ENCODE results near the gene PBX3. TPM values are rescaled to one million over a fixed set of nuclear protein-coding genes. Genes with fewer than 3 reads are reported as not detected.

Gene PBX3
- total and polyA plus RNA-seq, 9 of the 15 experiments (the other 6 are each of a cell fraction or from before 2014, with no cell fraction given): 0.14 to 5.8 (median 0.92) TPM

DNA sequence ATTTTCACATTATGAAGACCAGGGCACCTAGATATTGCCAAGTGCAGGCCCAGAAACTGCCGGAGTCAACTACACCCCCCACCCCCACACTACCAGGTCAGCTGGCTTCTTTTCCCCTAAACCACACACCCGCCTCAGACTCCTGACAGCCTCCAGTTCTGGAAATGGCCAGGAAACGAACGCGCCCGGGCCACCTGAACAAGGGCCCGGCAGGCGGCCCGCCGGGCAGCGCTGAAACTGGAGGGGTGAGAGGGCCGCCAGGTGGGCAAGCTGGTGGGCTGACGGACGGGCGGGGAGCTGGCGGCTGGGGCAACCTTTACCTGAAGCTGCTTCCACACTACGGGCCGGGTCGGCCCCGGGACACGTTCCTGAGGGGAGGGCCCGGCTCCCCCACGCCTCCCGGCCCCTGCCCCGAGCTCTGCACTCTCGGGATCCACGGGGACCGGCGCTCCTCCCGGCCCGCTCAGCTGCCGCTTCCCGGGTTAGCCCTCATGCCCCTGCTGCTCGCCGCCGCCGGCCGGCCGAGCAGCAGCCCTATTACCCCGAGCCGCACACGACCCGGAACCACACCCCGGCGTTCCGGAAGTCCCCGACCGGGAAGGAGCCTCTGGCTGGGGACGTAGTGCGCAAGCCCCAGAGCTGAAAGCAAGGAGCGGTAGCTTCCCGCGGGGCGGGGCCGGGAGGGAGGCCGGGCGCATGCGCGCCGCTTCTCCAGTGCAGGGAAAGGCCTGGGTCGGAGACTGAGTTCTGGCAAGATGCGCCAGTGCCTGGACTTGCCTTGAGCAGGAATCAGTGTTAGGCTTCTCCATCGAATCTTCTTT lies 40.3 kb upstream of the PBX3 start, which contains the start of gene MAPKAP1 (continued):
- TF ChIP-seq HEY1 (CRISPR knock-in tag; IDR thresholded peaks at IDR 0.05; ENCODE audit: borderline replicate concordance) (no peak), SLC30A9 (CRISPR knock-in tag; IDR thresholded peaks at IDR 0.05) (no peak), ZNF551 (CRISPR knock-in tag; IDR thresholded peaks at IDR 0.05) (no peak), CEBPG (CRISPR knock-in tag; IDR thresholded peaks at IDR 0.05) (no peak), CEBPG (tag; conservative IDR thresholded peaks at IDR 0.05 in 1 of 2, IDR thresholded peaks at IDR 0.05 in 1 of 2) (no peak), ETV5 (CRISPR knock-in tag; IDR thresholded peaks at IDR 0.05; ENCODE audit: low read depth) (peak; percentile 20; the same call in 1 of the 2 replicates), GTF2A2 (tag; IDR thresholded peaks at IDR 0.05) (no peak; the same call in 1 of the 2 replicates), CBX1 (IDR thresholded peaks at IDR 0.05; ENCODE audit: low read depth) (peak; percentile 65; the same call in 1 of the 2 replicates), MTA3 (IDR thresholded peaks at IDR 0.05; ENCODE audit: borderline replicate concordance) (no peak), ZNF449 (CRISPR knock-in tag; IDR thresholded peaks at IDR 0.05) (no peak), ZNF717 (CRISPR knock-in tag; IDR thresholded peaks at IDR 0.05) (no peak), EP400 (IDR thresholded peaks at IDR 0.05) (peak; percentile 76), EZH2 (IDR thresholded peaks at IDR 0.05; ENCODE audit: borderline replicate concordance, low read depth, low read length) (no peak), SNRNP70 (optimal IDR thresholded peaks at IDR 0.05; ENCODE audit: low read depth, low read length) (no peak), FOXK2 (conservative IDR thresholded peaks at IDR 0.05 in 1 of 2, IDR thresholded peaks at IDR 0.05 in 1 of 2; ENCODE audit: low read depth in 2 of 2) (peak; percentile 43 to 61; a peak in 2 of 4 replicates), MCM3 (IDR thresholded peaks at IDR 0.05) (no peak), NR2C1 (IDR thresholded peaks at IDR 0.05) (peak; percentile 99), NR2C1 (tag; IDR thresholded peaks at IDR 0.05) (peak; percentile 99)
- TF ChIP-seq, protein P1, sequence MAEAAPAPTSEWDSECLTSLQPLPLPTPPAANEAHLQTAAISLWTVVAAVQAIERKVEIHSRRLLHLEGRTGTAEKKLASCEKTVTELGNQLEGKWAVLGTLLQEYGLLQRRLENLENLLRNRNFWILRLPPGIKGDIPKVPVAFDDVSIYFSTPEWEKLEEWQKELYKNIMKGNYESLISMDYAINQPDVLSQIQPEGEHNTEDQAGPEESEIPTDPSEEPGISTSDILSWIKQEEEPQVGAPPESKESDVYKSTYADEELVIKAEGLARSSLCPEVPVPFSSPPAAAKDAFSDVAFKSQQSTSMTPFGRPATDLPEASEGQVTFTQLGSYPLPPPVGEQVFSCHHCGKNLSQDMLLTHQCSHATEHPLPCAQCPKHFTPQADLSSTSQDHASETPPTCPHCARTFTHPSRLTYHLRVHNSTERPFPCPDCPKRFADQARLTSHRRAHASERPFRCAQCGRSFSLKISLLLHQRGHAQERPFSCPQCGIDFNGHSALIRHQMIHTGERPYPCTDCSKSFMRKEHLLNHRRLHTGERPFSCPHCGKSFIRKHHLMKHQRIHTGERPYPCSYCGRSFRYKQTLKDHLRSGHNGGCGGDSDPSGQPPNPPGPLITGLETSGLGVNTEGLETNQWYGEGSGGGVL (CRISPR knock-in tag; IDR thresholded peaks at IDR 0.05): no peak
- TF ChIP-seq, protein P2, sequence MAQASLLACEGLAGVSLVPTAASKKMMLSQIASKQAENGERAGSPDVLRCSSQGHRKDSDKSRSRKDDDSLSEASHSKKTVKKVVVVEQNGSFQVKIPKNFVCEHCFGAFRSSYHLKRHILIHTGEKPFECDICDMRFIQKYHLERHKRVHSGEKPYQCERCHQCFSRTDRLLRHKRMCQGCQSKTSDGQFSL (CRISPR knock-in tag; IDR thresholded peaks at IDR 0.05): peak; percentile 15; the same call in 1 of the 2 replicates
- TF ChIP-seq, protein P2 (tag; IDR thresholded peaks at IDR 0.05): peak in 1 of 2 experiments; percentile 66; a peak in 1 of 4 replicates
- TF ChIP-seq, protein P3, sequence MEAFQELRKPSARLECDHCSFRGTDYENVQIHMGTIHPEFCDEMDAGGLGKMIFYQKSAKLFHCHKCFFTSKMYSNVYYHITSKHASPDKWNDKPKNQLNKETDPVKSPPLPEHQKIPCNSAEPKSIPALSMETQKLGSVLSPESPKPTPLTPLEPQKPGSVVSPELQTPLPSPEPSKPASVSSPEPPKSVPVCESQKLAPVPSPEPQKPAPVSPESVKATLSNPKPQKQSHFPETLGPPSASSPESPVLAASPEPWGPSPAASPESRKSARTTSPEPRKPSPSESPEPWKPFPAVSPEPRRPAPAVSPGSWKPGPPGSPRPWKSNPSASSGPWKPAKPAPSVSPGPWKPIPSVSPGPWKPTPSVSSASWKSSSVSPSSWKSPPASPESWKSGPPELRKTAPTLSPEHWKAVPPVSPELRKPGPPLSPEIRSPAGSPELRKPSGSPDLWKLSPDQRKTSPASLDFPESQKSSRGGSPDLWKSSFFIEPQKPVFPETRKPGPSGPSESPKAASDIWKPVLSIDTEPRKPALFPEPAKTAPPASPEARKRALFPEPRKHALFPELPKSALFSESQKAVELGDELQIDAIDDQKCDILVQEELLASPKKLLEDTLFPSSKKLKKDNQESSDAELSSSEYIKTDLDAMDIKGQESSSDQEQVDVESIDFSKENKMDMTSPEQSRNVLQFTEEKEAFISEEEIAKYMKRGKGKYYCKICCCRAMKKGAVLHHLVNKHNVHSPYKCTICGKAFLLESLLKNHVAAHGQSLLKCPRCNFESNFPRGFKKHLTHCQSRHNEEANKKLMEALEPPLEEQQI (IDR thresholded peaks at IDR 0.05): no peak
